Upper lobe of left lung (tissue), 6 donors: Measurements from ENCODE around the gene IFT43. TPM values are rescaled to one million over a fixed set of nuclear protein-coding genes. Genes with fewer than 3 reads are reported as not detected.

Experiments used
- ATAC-seq, 2 donors: fragments of 200-7000 bp; cut with Tn5 transposase; one replicate each; pipeline ENCODE4 v1.9.1; 2022; ENCODE audit warnings: mild to moderate bottlenecking in 2 of 2, moderate library complexity in 2 of 2; ENCODE audit not compliant: low FRiP score in 2 of 2
- DNase-seq, 2 donors: peaks; one replicate each; pipeline ENCODE4 v3.0.0-alpha.2; 2019 to 2020
- H3K27ac ChIP-seq, 4 donors: fragments of 200-600 bp; sonication (generic); one replicate each; pipeline ENCODE4 v1.5.1; 2016 to 2019
- H3K27me3 ChIP-seq, 4 donors: fragments of 200-600 bp; sonication (generic); one replicate each; pipeline ENCODE4 v1.5.1; 2017 to 2019
- H3K36me3 ChIP-seq, 4 donors: fragments of 200-600 bp; sonication (generic); one replicate each; pipeline ENCODE4 v1.5.1; 2016 to 2019
- H3K4me1 ChIP-seq, 4 donors: fragments of 200-600 bp; sonication (generic); one replicate each; pipeline ENCODE4 v1.5.1; 2018 to 2019
- H3K4me3 ChIP-seq, 4 donors: fragments of 200-600 bp; sonication (generic); one replicate each; pipeline ENCODE4 v1.5.1; 2017 to 2019; ENCODE audit warnings: mild to moderate bottlenecking in 2 of 4, moderate library complexity in 1 of 4
- H3K9me3 ChIP-seq, 4 donors: fragments of 200-600 bp; sonication (generic); one replicate each; pipeline ENCODE4 v1.5.1; 2018 to 2019
- EP300 ChIP-seq, 4 donors: sonication (generic); formaldehyde crosslinking; IDR thresholded peaks; one replicate each; pipeline ENCODE4 v1.5.1; 2017; ENCODE audit warnings: antibody characterized with exemption in 4 of 4, control low read depth in 2 of 4
- POLR2A ChIP-seq, 4 donors: fragments of 450-650 bp; IDR thresholded peaks; one replicate each; pipeline ENCODE4 v1.5.1; 2016 to 2017; ENCODE audit warnings: antibody characterized with exemption in 4 of 4, mild to moderate bottlenecking in 2 of 4
- POLR2AphosphoS5 ChIP-seq, 2 donors: sonication (generic); formaldehyde crosslinking; IDR thresholded peaks; one replicate each; pipeline ENCODE4 v1.5.1; 2017; ENCODE audit warnings: antibody characterized with exemption in 2 of 2
- WGBS, 2 donors: methylation state at CpG; one replicate each; pipeline ENCODE4 v1.1.5; 2017 to 2018; 5-methylcytosine and 5-hydroxymethylcytosine counted together
- total RNA-seq, 6 donors: library from RNA; depleted of rRNA in 4 of 6; stranded (reverse); fragments of >200 nt in 4 of 6; gene quantifications; one replicate each; pipeline versions ENCODE4 v1.1.0 to v1.2.1, GENCODE V29; 2016 to 2021
- TF ChIP-seq, protein P1 (sequence below), 6 experiments: fragments of 450-650 bp in 4 of 6; fragments of 200-600 bp in 2 of 6; sonication (generic) in 2 of 6; IDR thresholded peaks; one replicate each; pipeline ENCODE4 v1.5.1; 2016 to 2019; ENCODE audit warnings: antibody characterized with exemption in 6 of 6
- donor health status: DM: no; HTN: no; CAD: no; lungs with moderate emphysema.
- donor health status: DM: no; HTN: yes; CAD: no; lungs with severe emphysema.

The IFT43 gene
- total RNA-seq, 6 donors from 2014 or later: 16.0 to 44.4 (median 34.9) TPM

DNA sequence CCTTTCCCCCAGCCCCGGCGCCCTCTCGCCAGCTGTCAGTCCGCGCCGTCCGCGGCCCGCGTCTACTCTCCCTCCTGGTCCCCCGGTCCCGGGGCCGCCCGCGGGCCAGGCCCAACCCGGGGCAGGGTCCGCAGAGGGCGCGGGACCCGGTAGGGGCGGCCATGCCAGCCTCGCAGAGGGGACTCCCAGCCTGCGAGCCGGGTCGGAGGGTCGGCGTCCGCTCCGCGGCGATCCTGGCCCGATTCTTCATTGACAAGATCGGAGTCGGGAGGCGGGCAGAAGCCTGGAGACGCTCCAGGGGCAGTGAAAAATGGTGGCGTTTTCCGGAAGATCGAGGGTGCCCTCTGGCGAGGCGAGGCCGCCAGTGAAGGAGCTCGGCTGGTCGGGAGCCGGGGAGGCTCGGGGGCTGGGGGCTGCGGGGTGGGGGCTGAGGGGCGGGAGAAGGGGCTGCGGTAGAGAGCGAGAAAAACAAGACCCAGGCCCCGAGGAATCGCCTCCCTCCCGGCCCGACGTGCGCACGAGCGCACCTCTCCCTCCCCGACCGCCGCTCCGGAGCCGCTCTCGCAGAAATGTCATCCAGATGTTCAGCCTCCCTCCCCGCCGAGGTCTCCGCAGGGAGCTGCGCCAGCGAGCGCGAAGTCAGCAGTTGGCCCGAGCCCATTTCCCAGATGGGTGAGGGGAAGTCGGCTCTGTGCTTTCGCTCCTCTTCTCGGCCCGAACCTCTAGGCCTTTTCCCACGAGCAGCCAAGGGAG lies 3.1 kb upstream of the IFT43 start:
- peak in 1 of 2 donors; percentile 42 for TF ChIP-seq POLR2AphosphoS5 (IDR thresholded peaks at IDR 0.05)
- TF ChIP-seq POLR2A (IDR thresholded peaks at IDR 0.05): peak in 1 of 4 donors; percentile 1
- TF ChIP-seq EP300 (IDR thresholded peaks at IDR 0.05): no peak
- TF ChIP-seq, protein P1, sequence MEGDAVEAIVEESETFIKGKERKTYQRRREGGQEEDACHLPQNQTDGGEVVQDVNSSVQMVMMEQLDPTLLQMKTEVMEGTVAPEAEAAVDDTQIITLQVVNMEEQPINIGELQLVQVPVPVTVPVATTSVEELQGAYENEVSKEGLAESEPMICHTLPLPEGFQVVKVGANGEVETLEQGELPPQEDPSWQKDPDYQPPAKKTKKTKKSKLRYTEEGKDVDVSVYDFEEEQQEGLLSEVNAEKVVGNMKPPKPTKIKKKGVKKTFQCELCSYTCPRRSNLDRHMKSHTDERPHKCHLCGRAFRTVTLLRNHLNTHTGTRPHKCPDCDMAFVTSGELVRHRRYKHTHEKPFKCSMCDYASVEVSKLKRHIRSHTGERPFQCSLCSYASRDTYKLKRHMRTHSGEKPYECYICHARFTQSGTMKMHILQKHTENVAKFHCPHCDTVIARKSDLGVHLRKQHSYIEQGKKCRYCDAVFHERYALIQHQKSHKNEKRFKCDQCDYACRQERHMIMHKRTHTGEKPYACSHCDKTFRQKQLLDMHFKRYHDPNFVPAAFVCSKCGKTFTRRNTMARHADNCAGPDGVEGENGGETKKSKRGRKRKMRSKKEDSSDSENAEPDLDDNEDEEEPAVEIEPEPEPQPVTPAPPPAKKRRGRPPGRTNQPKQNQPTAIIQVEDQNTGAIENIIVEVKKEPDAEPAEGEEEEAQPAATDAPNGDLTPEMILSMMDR (IDR thresholded peaks at IDR 0.05): peak; percentile 54 to 92 (median 68)
- Histone ChIP-seq H3K9me3 (no peaks in the 10 kb centered on the region), H3K4me3 (peak overlapping the region; percentile 70 to 82 (median 74)), H3K27me3 (no peaks in the 10 kb centered on the region), H3K27ac (peak overlapping the region; percentile 87 to 95 (median 93)), H3K4me1 (peaks cover 40 to 67% (median 46%) of the 10 kb centered on the region in 4 donors), H3K36me3 (no peaks in the 10 kb centered on the region)
- DNase-seq (peak; percentile 78 to 95), ATAC-seq (peak; percentile 79 to 88)
- 0 to 1% methylated on average over 21 to 57 of the region's 77 CpGs for WGBS, 2 donors

DNA sequence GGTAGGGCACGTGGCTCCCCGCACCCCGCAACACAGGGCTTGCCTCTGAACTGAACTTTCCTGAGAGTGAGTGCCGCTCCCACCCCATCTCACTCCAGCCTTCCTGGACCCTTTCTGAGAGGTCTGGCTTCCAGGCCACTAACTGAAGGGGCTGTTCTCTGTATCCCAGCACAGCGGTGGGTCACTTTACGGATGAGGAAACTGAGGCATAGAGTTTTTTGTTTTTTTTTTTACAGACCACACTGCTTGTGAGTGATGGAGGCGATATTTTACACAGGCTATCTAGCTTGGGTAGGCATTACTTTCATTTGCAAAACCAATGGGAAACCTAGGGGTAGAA lies 2.6 kb upstream of the IFT43 start:
- Histone ChIP-seq H3K4me3 (peak overlapping the region in 3 of 4 donors; percentile 70 to 82 (median 73)), H3K9me3 (no peaks in the 10 kb centered on the region), H3K27ac (peak overlapping the region; percentile 87 to 95 (median 93)), H3K27me3 (no peaks in the 10 kb centered on the region), H3K36me3 (no peaks in the 10 kb centered on the region), H3K4me1 (peaks cover 38 to 66% (median 45%) of the 10 kb centered on the region in 4 donors)
- 51 to 53% methylated on average over 7 of the region's 7 CpGs for WGBS, 2 donors
- TF ChIP-seq POLR2A (IDR thresholded peaks at IDR 0.05): no peak
- no peak for TF ChIP-seq POLR2AphosphoS5 (IDR thresholded peaks at IDR 0.05)
- TF ChIP-seq, protein P1 (IDR thresholded peaks at IDR 0.05): no peak
- TF ChIP-seq EP300 (IDR thresholded peaks at IDR 0.05): no peak
- DNase-seq: no peak
- no peak for ATAC-seq

DNA sequence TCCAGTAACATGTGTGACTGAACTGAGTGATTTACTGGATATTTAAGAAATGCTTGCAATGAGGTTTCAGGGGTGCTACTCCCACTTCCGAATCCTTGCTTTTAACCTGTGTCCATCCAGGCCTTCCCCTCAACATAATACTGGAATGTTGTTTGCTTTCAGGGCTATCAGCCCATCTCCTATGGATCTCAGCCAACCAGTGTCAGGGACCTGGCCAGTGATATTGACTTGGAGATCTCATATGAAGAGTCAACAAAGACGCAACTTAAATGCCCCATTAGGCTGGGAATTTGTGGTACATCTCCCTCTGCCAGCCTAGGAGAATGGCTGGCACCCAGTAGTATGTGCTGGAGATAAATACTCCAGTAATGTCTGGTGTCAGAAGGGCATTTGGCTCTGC lies 889 bp upstream of the IFT43 start:
- WGBS, 2 donors: 39 to 47% methylated on average over 2 of the region's 2 CpGs

DNA sequence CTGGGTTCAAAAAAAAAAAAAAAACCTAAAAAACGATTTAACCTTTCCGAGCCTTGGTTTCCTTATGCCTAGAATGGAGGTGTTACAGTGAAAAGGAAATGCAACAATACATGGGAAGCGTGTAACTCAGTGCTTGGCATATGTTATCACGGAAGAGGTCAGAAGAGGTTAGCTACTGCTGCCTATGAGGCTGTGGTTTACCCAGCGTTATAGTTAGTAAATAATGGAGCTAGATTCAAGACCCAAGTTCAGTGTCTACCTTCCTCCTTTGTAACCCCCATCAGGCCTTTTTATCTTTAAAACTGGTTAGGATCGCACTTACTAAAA lies 839 bp downstream of the IFT43 start:
- DNase-seq (no peak), ATAC-seq (no peak)
- Histone ChIP-seq H3K4me1 (peaks cover 18 to 31% (median 30%) of the 10 kb centered on the region in 4 donors), H3K27me3 (no peaks in the 10 kb centered on the region), H3K4me3 (peak overlapping the region in 3 of 4 donors; percentile 91 to 97 (median 97)), H3K27ac (peak overlapping the region in 3 of 4 donors; percentile 81 to 89 (median 84)), H3K9me3 (no peaks in the 10 kb centered on the region), H3K36me3 (peaks cover 0 to 4% (median 0%) of the 10 kb centered on the region in 4 donors)
- 24 to 26% methylated on average over 6 of the region's 6 CpGs for WGBS, 2 donors
- TF ChIP-seq POLR2AphosphoS5 (IDR thresholded peaks at IDR 0.05) (no peak), POLR2A (IDR thresholded peaks at IDR 0.05) (no peak), EP300 (IDR thresholded peaks at IDR 0.05) (no peak)
- TF ChIP-seq, protein P1 (IDR thresholded peaks at IDR 0.05): no peak

More for the DNA sequence above, 889 bp upstream of the IFT43 start:
- H3K4me1 ChIP-seq: peaks cover 33 to 49% (median 38%) of the 10 kb centered on the region in 4 donors
- TF ChIP-seq POLR2A (IDR thresholded peaks at IDR 0.05) (no peak), EP300 (IDR thresholded peaks at IDR 0.05) (no peak)
- TF ChIP-seq, protein P1 (IDR thresholded peaks at IDR 0.05): no peak
- H3K4me3 ChIP-seq: no peak overlapping the region
- no peaks in the 10 kb centered on the region for H3K9me3 ChIP-seq
- H3K27me3 ChIP-seq: no peaks in the 10 kb centered on the region
- peak overlapping the region in 1 of 4 donors; percentile 24 for H3K27ac ChIP-seq
- no peaks in the 10 kb centered on the region for H3K36me3 ChIP-seq
- ATAC-seq (no peak), DNase-seq (no peak)
